Hematopoietic multipotent progenitor cell treated with erythropoietin and hydrocortisone succinate and interleukin-3 and kit ligand, for 17 days (in vitro differentiated cells): ENCODE results near the gene EMC10.
"Not testable (repeated sequence)": the region's sequence is repeated elsewhere in the genome, so short reads cannot be mapped to it uniquely, and the experiment has no call there.

ENCODE experiments used
- DNase-seq: peaks from one replicate; pipeline ENCODE4 v3.0.0-alpha.2; 2015; ENCODE audit warnings: low spot score

The EMC10 gene

GRCh38 chr19:50451223-50451534, 25.1 kb upstream of the EMC10 start:
- no peak for DNase-seq

GRCh38 chr19:50453243-50453642, 23.1 kb upstream of the EMC10 start:
- no peak for DNase-seq

GRCh38 chr19:50455992-50456391, 20.3 kb upstream of the EMC10 start:
- DNase-seq = no peak

GRCh38 chr19:50457300-50457699, 19.0 kb upstream of the EMC10 start:
- no peak for DNase-seq

GRCh38 chr19:50458396-50459066, 17.8 kb upstream of the EMC10 start:
- no peak for DNase-seq

GRCh38 chr19:50459067-50459456, 17.2 kb upstream of the EMC10 start:
- DNase-seq = no peak

GRCh38 chr19:50459638-50460037, 16.7 kb upstream of the EMC10 start:
- no peak for DNase-seq

GRCh38 chr19:50460161-50460765, 16.0 kb upstream of the EMC10 start:
- DNase-seq = no peak

GRCh38 chr19:50461066-50461875, 15.0 kb upstream of the EMC10 start:
- peak; percentile 37 for DNase-seq

GRCh38 chr19:50462970-50463369, 13.3 kb upstream of the EMC10 start:
- DNase-seq = no peak

- no peak for DNase-seq
Observed at GRCh38 chr19:50464348-50464747, 12.0 kb upstream of the EMC10 start.

- no peak for DNase-seq
Observed at GRCh38 chr19:50465000-50465399, 11.3 kb upstream of the EMC10 start.

- DNase-seq = peak; percentile 54
Observed at GRCh38 chr19:50465986-50466705, 10.2 kb upstream of the EMC10 start.

- no peak for DNase-seq
Observed at GRCh38 chr19:50466706-50467039, 9.6 kb upstream of the EMC10 start.

GRCh38 chr19:50467566-50467965, 8.7 kb upstream of the EMC10 start:
- no peak for DNase-seq

GRCh38 chr19:50468818-50469217, 7.5 kb upstream of the EMC10 start:
- no peak for DNase-seq

- not testable (repeated sequence) for DNase-seq
Observed at GRCh38 chr19:50473336-50473735, 3.0 kb upstream of the EMC10 start.

GRCh38 chr19:50475101-50475568, 1.2 kb upstream of the EMC10 start:
- DNase-seq = no peak

GRCh38 chr19:50475736-50476223, 527 bp upstream of the EMC10 start:
- DNase-seq = no peak

- no peak for DNase-seq
Observed at GRCh38 chr19:50476907-50477238, 566 bp downstream of the EMC10 start.

GRCh38 chr19:50477751-50478515, 1.6 kb downstream of the EMC10 start:
- no peak for DNase-seq
